H1 (cell line): ENCODE measurements around the gene RPS18. TPM values are rescaled to one million over a fixed set of nuclear protein-coding genes. Genes with fewer than 3 reads are reported as not detected.
A peak's percentile ranks its signal among the peaks of the same experiment; 100 is the strongest.

Experiments used
- CTCF ChIA-PET: fragments of 300-600 bp; sonication (Branson Sonifier 250); formaldehyde crosslinking; loops from one replicate; lab custom pipeline; 2021; ENCODE audit not compliant: partially characterized antibody; lab: Charles Lee
- POLR2A ChIA-PET: fragments of 300-600 bp; sonication (Branson Sonifier 250); formaldehyde crosslinking; loops from one replicate; lab custom pipeline; 2021; ENCODE audit warnings: inconsistent platforms; ENCODE audit not compliant: partially characterized antibody; lab: Charles Lee
- DNase-seq, 2 experiments: peaks; one replicate each; pipeline versions ENCODE4 v3.0.0 to v3.0.0-alpha.2; 2010 to 2022; ENCODE audit warnings: low spot score in 2 of 2, low read depth in 1 of 2, mixed read lengths in 1 of 2
- FAIRE-seq: peaks from 2 replicates; lab custom pipeline; 2011; peaks lifted over from hg19 to GRCh38; lab: Jason Lieb, UNC
- H2AFZ ChIP-seq: 2 replicates; pipeline ENCODE4 v1.8.1; 2012; ENCODE audit warnings: low read length, inconsistent platforms
- H2AK5ac ChIP-seq: 2 replicates; pipeline ENCODE4 v1.6.1; 2013; ENCODE audit warnings: low read depth, low read length
- H2BK120ac ChIP-seq: replicated peaks from 2 replicates; pipeline ENCODE3; 2013; ENCODE audit warnings: low read depth, low read length, inconsistent platforms
- H2BK12ac ChIP-seq: 2 replicates; pipeline ENCODE4 v1.6.1; 2013; ENCODE audit warnings: low read depth, low read length
- H2BK15ac ChIP-seq: 2 replicates; pipeline ENCODE4 v1.6.1; 2013; ENCODE audit warnings: low read length
- H2BK20ac ChIP-seq: 2 replicates; pipeline ENCODE4 v1.6.1; 2013; ENCODE audit warnings: low read length
- H2BK5ac ChIP-seq: 2 replicates; pipeline ENCODE4 v1.6.1; 2013; ENCODE audit warnings: low read depth, low read length
- H3K14ac ChIP-seq: 2 replicates; pipeline ENCODE4 v1.6.1; 2013; ENCODE audit warnings: inconsistent platforms; ENCODE audit not compliant: insufficient read length
- H3K18ac ChIP-seq: 2 replicates; pipeline ENCODE4 v1.6.1; 2013; ENCODE audit warnings: low read length; ENCODE audit errors: extremely low read depth
- H3K23ac ChIP-seq: 2 replicates; pipeline ENCODE4 v1.6.1; 2013; ENCODE audit warnings: inconsistent platforms; ENCODE audit not compliant: insufficient read length
- H3K23me2 ChIP-seq: 2 replicates; pipeline ENCODE4 v1.6.1; 2013; ENCODE audit warnings: low read depth, low read length
- H3K27ac ChIP-seq: 2 replicates; pipeline ENCODE4 v1.6.1; 2011; ENCODE audit warnings: low read depth, low read length, inconsistent platforms
- H3K27me3 ChIP-seq, 4 experiments: replicated peaks in 1 of 4; 1 replicate in 1 of 4; 2 replicates in 3 of 4; pipeline versions ENCODE4 v1.6.1 to v1.8.1; 2011 to 2013; ENCODE audit warnings: low read length in 3 of 4, mild to moderate bottlenecking in 3 of 4, inconsistent platforms in 2 of 4, mixed read lengths in 2 of 4, moderate library complexity in 1 of 4; ENCODE audit not compliant: control insufficient read depth in 3 of 4, insufficient read depth in 3 of 4; ENCODE audit errors: extremely low read depth in 1 of 4
- H3K36me3 ChIP-seq, 4 experiments: 2 replicates each; pipeline versions ENCODE4 v1.6.1 to v1.8.1; 2011 to 2013; ENCODE audit warnings: mild to moderate bottlenecking in 4 of 4, low read length in 3 of 4, moderate library complexity in 2 of 4, control low read depth in 1 of 4, inconsistent platforms in 1 of 4; ENCODE audit not compliant: insufficient read depth in 4 of 4, control insufficient read depth in 2 of 4
- H3K4ac ChIP-seq: replicated peaks from 2 replicates; pipeline ENCODE3; 2013; ENCODE audit warnings: low read length, low read depth, mixed read lengths, inconsistent platforms; ENCODE audit not compliant: insufficient read length
- H3K4me1 ChIP-seq, 4 experiments: replicated peaks in 1 of 4; 1 replicate in 1 of 4; 2 replicates in 3 of 4; pipeline versions ENCODE4 v1.6.1 to v1.8.1; 2011 to 2013; ENCODE audit warnings: low read length in 3 of 4, inconsistent platforms in 2 of 4, mixed read lengths in 1 of 4; ENCODE audit not compliant: insufficient read depth in 4 of 4, control insufficient read depth in 3 of 4
- H3K4me2 ChIP-seq, 2 experiments: 2 replicates each; pipeline versions ENCODE4 v1.6.1 to v1.8.1; 2011 to 2013; ENCODE audit warnings: low read depth in 2 of 2, low read length in 2 of 2, control low read depth in 1 of 2, inconsistent platforms in 1 of 2, mild to moderate bottlenecking in 1 of 2; ENCODE audit not compliant: insufficient read depth in 1 of 2
- H3K4me3 ChIP-seq, 4 experiments: fragments of 200-600, 300-600 bp in 1 of 4; sonication (generic), shearing (Covaris generic), sonication (Bioruptor Twin) in 1 of 4; 2 replicates each; pipeline versions ENCODE4 v1.5.1 to v1.8.1; 2011 to 2016; ENCODE audit warnings: low read length in 4 of 4, low read depth in 3 of 4, control low read depth in 2 of 4, inconsistent platforms in 2 of 4, mild to moderate bottlenecking in 2 of 4, mixed read lengths in 1 of 4, moderate library complexity in 1 of 4; ENCODE audit not compliant: insufficient read depth in 2 of 4; ENCODE audit errors: extremely low read depth in 1 of 4
- H3K56ac ChIP-seq: replicated peaks from 2 replicates; pipeline ENCODE3; 2013; ENCODE audit warnings: low read depth, mild to moderate bottlenecking, mixed read lengths, low read length, inconsistent platforms; ENCODE audit not compliant: insufficient read length
- H3K79me1 ChIP-seq: 2 replicates; pipeline ENCODE4 v1.6.1; 2013; ENCODE audit warnings: low read depth, low read length, control low read depth
- H3K79me2 ChIP-seq, 2 experiments: 2 replicates each; pipeline versions ENCODE4 v1.6.1 to v1.8.1; 2012 to 2013; ENCODE audit warnings: low read length in 2 of 2, mild to moderate bottlenecking in 2 of 2, inconsistent platforms in 1 of 2; ENCODE audit not compliant: insufficient read depth in 2 of 2, control insufficient read depth in 1 of 2
- H3K9ac ChIP-seq, 4 experiments: replicated peaks in 1 of 4; 1 replicate in 1 of 4; 2 replicates in 3 of 4; pipeline versions ENCODE4 v1.6.1 to v1.8.1; 2011 to 2013; ENCODE audit warnings: low read depth in 3 of 4, low read length in 3 of 4, control low read depth in 2 of 4, mild to moderate bottlenecking in 2 of 4, moderate library complexity in 2 of 4, inconsistent platforms in 1 of 4; ENCODE audit errors: extremely low read depth in 1 of 4
- H3K9me3 ChIP-seq, 2 experiments: 2 replicates each; pipeline versions ENCODE4 v1.6.1 to v1.8.1; 2012 to 2013; ENCODE audit warnings: mild to moderate bottlenecking in 2 of 2, moderate library complexity in 2 of 2, control low read depth in 1 of 2, inconsistent platforms in 1 of 2, low read depth in 1 of 2, low read length in 1 of 2, mixed read lengths in 1 of 2; ENCODE audit not compliant: insufficient read depth in 2 of 2
- H4K20me1 ChIP-seq, 2 experiments: replicated peaks in 1 of 2; 2 replicates each; pipeline versions ENCODE3 to v1.8.1; 2011 to 2013; ENCODE audit warnings: inconsistent platforms in 2 of 2, low read length in 2 of 2, mild to moderate bottlenecking in 1 of 2; ENCODE audit not compliant: insufficient read depth in 2 of 2, control insufficient read depth in 1 of 2
- H4K5ac ChIP-seq: 2 replicates; pipeline ENCODE4 v1.6.1; 2013; ENCODE audit warnings: low read length, low read depth, mixed read lengths, inconsistent platforms; ENCODE audit not compliant: insufficient read length
- H4K8ac ChIP-seq: 2 replicates; pipeline ENCODE4 v1.8.0; 2013; ENCODE audit warnings: mild to moderate bottlenecking, moderate library complexity, low read length, inconsistent platforms; ENCODE audit not compliant: insufficient read depth; ENCODE audit errors: extremely low read depth
- H4K91ac ChIP-seq: replicated peaks from 2 replicates; pipeline ENCODE3; 2013; ENCODE audit warnings: low read length, mixed read lengths, inconsistent platforms; ENCODE audit not compliant: insufficient read length
- ASH2L ChIP-seq: fragments of 200-600, 300-600 bp; sonication (generic); IDR thresholded peaks from one replicate; pipeline ENCODE4 v1.7.1; 2017; ENCODE audit warnings: low read length
- ATF2 ChIP-seq: IDR thresholded peaks from 2 replicates; pipeline ENCODE4 v1.6.1; 2012; ENCODE audit warnings: low read length, inconsistent platforms
- CTBP2 ChIP-seq: IDR thresholded peaks from 2 replicates; pipeline ENCODE4 v1.7.0; 2011; ENCODE audit warnings: borderline replicate concordance, mild to moderate bottlenecking, moderate library complexity, mixed read lengths, low read length; ENCODE audit not compliant: insufficient read depth, insufficient read length
- E2F6 ChIP-seq: IDR thresholded peaks from 2 replicates; pipeline ENCODE4 v1.6.1; 2012; ENCODE audit warnings: inconsistent platforms
- EGR1 ChIP-seq: IDR thresholded peaks from 2 replicates; pipeline ENCODE4 v1.6.1; 2011; ENCODE audit warnings: low read depth, low read length, borderline replicate concordance
- EZH2 ChIP-seq: fragments of 200-600 bp; sonication (generic); IDR thresholded peaks from 2 replicates; pipeline ENCODE4 v1.7.1; 2012; ENCODE audit warnings: low read depth, mild to moderate bottlenecking, moderate library complexity, low read length, inconsistent platforms; ENCODE audit not compliant: severe bottlenecking
- JUN ChIP-seq: IDR thresholded peaks from 2 replicates; pipeline ENCODE4 v1.6.1; 2011; ENCODE audit warnings: low read depth, mild to moderate bottlenecking, improper control_type of control experiment, low read length
- NRF1 ChIP-seq: IDR thresholded peaks from 2 replicates; pipeline ENCODE4 v1.6.1; 2011; ENCODE audit warnings: mild to moderate bottlenecking, low read depth, low read length, improper control_type of control experiment
- RFX5 ChIP-seq: IDR thresholded peaks from 2 replicates; pipeline ENCODE4 v1.6.1; 2011; ENCODE audit warnings: low read depth, low read length, improper control_type of control experiment, borderline replicate concordance
- ZNF274 ChIP-seq: IDR thresholded peaks from 2 replicates; pipeline ENCODE4 v1.7.0; 2012; ENCODE audit warnings: low read length, borderline replicate concordance; ENCODE audit errors: extremely low read depth
- WGBS, 2 experiments: shearing (Covaris generic) in 1 of 2; methylation state at CpG; one replicate each; pipeline versions ENCODE4 v1.1.6 to v1.1.7; 2013 to 2015; ENCODE audit warnings: low lambda C conversion rate in 2 of 2, mixed read lengths in 2 of 2, inconsistent platforms in 1 of 2, low coverage in 1 of 2, missing lambda C conversion rate in 1 of 2; ENCODE audit not compliant: insufficient replicate concordance in 2 of 2, insufficient coverage in 1 of 2, insufficient read length in 1 of 2; ENCODE audit errors: extremely low coverage in 1 of 2, missing lambda C conversion rate in 1 of 2; 5-methylcytosine and 5-hydroxymethylcytosine counted together
- polyA plus RNA-seq, 7 experiments: library from polyadenylated mRNA; depleted of rRNA in 3 of 7; stranded (reverse) in 5 of 7; unstranded in 2 of 7; fragments of >200 nt in 5 of 7; fragments of 200-250 nt in 2 of 7; gene quantifications; 1 replicate in 5 of 7; 2 replicates in 1 of 7; 4 replicates in 1 of 7; pipeline versions ENCODE4 v1.2.1 to v1.2.3, GENCODE V29; 2011 to 2013; ENCODE audit warnings: missing spikeins in 2 of 7, mixed read lengths in 2 of 7
- total RNA-seq: library from RNA; stranded (reverse); fragmentation: NEBNext Ultra II Directional; extraction: Animal tissue kit (Norgen Biotek cat#: 25700); gene quantifications from 2 replicates; pipeline ENCODE4 v1.2.1, GENCODE V29; 2021

RPS18 gene
- total and polyA plus RNA-seq, 2 of the 8 experiments (the other 6 are each of a cell fraction or from before 2014, with no cell fraction given) = 2,796 to 7,099 TPM

GRCh38 chr6:33278392-33278741 lies 6.5 kb downstream of the RPS18 start:
- Histone ChIP-seq H2AFZ (no peak overlapping the region), H3K79me2 (peaks cover 12 to 20% of the 10 kb centered on the region in 2 experiments), H2AK5ac (peak overlapping the region; percentile 6; the same call in 1 of the 2 replicates), H2BK120ac (no peak overlapping the region), H4K91ac (no peak overlapping the region), H4K8ac (no peak overlapping the region; the same call in 1 of the 2 replicates), H3K56ac (no peak overlapping the region), H2BK5ac (0 out of 2 replicates have a peak overlapping the region, but pooled peaks have one; percentile 86), H3K4me1 (peaks cover 3 to 31% (median 12%) of the 10 kb centered on the region in 4 experiments), H3K23me2 (peaks cover 14% of the 10 kb centered on the region), H3K18ac (no peak overlapping the region), H3K36me3 (peaks cover 13 to 40% (median 36%) of the 10 kb centered on the region in 4 experiments; a peak in 7 of 8 replicates), H4K5ac (no peak overlapping the region), H3K4me3 (peak overlapping the region in 3 of 4 experiments; percentile 55 to 81 (median 63); a peak in 6 of 8 replicates), H3K4me2 (peak overlapping the region; percentile 86 to 96), H3K27ac (no peak overlapping the region), H2BK12ac (peak overlapping the region; percentile 65; the same call in 1 of the 2 replicates), H3K4ac (peak overlapping the region; percentile 44), H3K14ac (no peak overlapping the region), H3K23ac (no peak overlapping the region), H2BK20ac (no peak overlapping the region), H3K9ac (peak overlapping the region in 1 of 4 experiments; percentile 49; a peak in 2 of 7 replicates), H2BK15ac (peak overlapping the region; percentile 12; the same call in 1 of the 2 replicates), H3K79me1 (0 out of 2 replicates have a peak, but pooled peaks cover 4% of the 10 kb centered on the region), H3K9me3 (no peaks in the 10 kb centered on the region), H3K27me3 (no peaks in the 10 kb centered on the region), H4K20me1 (peaks cover 13 to 15% of the 10 kb centered on the region in 2 experiments)
- no peak for FAIRE-seq
- POLR2A ChIA-PET = interaction anchor here (1.7 to 12.0 kb wide), 10 partner anchors 10 to 309 kb away, joined by 4 to 337 read pairs (median 12); partner anchors contain the start of genes BRD2, CUTA, PFDN6 and RGL2
- 83% methylated on average over 9 of the region's 9 CpGs; no CpG with 5 or more reads in 1 of the 2 experiments for WGBS, 2 experiments
- CTCF ChIA-PET = interaction anchor here (0.9 to 8.0 kb wide), 11 partner anchors 12 to 198 kb away, joined by 3 to 81 read pairs (median 3); partner anchors contain the start of genes PFDN6, RGL2, TAPBP and WDR46
- DNase-seq = no peak
- TF ChIP-seq ZNF274 (no peak), ASH2L (no peak), CTBP2 (no peak), ATF2 (no peak), EZH2 (no peak), E2F6 (no peak), NRF1 (no peak), JUN (no peak), RFX5 (no peak), EGR1 (no peak)
